Left lung (tissue), 10 donors: ENCODE measurements around the gene SPRR3. TPM values are rescaled to one million over a fixed set of nuclear protein-coding genes. Genes with fewer than 3 reads are reported as not detected.

Experiments used
- ATAC-seq: fragments of 200-7000 bp; cut with Tn5 transposase; one replicate; pipeline ENCODE4 v1.9.1; 2020; ENCODE audit warnings: moderate library complexity
- DNase-seq, 4 donors: peaks; one replicate each; pipeline ENCODE4 v3.0.0-alpha.2; 2013 to 2020
- H3K27ac ChIP-seq, 2 donors: fragments of 200-600 bp; sonication (generic) in 1 of 2; one replicate each; pipeline versions ENCODE4 v1.5.0 to v1.8.0; 2020 to 2021
- H3K27me3 ChIP-seq, 2 donors: fragments of 200-600 bp; sonication (generic) in 1 of 2; one replicate each; pipeline versions ENCODE4 v1.5.0 to v1.8.0; 2020 to 2021
- H3K36me3 ChIP-seq, 2 donors: fragments of 200-600 bp; sonication (generic) in 1 of 2; one replicate each; pipeline versions ENCODE4 v1.5.0 to v1.8.0; 2020 to 2021
- H3K4me1 ChIP-seq, 2 donors: fragments of 200-600 bp; one replicate each; pipeline ENCODE4 v1.8.0; 2021
- H3K4me3 ChIP-seq, 2 donors: fragments of 200-600 bp; sonication (generic) in 1 of 2; one replicate each; pipeline versions ENCODE4 v1.5.0 to v1.8.0; 2020 to 2021; ENCODE audit warnings: mild to moderate bottlenecking in 1 of 2
- H3K9me3 ChIP-seq, 2 donors: fragments of 200-600 bp; sonication (generic) in 1 of 2; one replicate each; pipeline versions ENCODE4 v1.5.0 to v1.8.0; 2020 to 2021
- intact Hi-C, 2 donors: fragments of 100-400 bp; cut with DNase I; formaldehyde crosslinking; loops; one replicate each; pipeline versions ENCODE4 v1.11.2 to v1.14.2; 2022
- polyA plus RNA-seq, 6 donors: library from polyadenylated mRNA; unstranded; fragments of 120-200 nt; gene quantifications; one replicate each; pipeline ENCODE4 v1.2.1, GENCODE V29; 2013; ENCODE audit not compliant: insufficient read length in 6 of 6
- total RNA-seq, 2 donors: library from RNA; stranded (reverse); fragmentation: NEBNext Ultra II Directional; extraction: Animal tissue kit (Norgen Biotek cat#: 25700); gene quantifications; one replicate each; pipeline ENCODE4 v1.2.1, GENCODE V29; 2021
- TF ChIP-seq, protein P1 (sequence below), 2 donors: fragments of 200-600 bp; sonication (generic) in 1 of 2; IDR thresholded peaks; one replicate each; pipeline versions ENCODE4 v1.5.0 to v1.8.0; 2021; ENCODE audit warnings: antibody characterized with exemption in 2 of 2
- donor health status: DM: no; HTN: yes; CAD: no.
- donor health status: DM: no; HTN: no; CAD: no.

Gene SPRR3
- total and polyA plus RNA-seq, 8 donors = 0.24 to 0.55 (median 0.29) TPM; not detected in 4

- TF ChIP-seq, protein P1, sequence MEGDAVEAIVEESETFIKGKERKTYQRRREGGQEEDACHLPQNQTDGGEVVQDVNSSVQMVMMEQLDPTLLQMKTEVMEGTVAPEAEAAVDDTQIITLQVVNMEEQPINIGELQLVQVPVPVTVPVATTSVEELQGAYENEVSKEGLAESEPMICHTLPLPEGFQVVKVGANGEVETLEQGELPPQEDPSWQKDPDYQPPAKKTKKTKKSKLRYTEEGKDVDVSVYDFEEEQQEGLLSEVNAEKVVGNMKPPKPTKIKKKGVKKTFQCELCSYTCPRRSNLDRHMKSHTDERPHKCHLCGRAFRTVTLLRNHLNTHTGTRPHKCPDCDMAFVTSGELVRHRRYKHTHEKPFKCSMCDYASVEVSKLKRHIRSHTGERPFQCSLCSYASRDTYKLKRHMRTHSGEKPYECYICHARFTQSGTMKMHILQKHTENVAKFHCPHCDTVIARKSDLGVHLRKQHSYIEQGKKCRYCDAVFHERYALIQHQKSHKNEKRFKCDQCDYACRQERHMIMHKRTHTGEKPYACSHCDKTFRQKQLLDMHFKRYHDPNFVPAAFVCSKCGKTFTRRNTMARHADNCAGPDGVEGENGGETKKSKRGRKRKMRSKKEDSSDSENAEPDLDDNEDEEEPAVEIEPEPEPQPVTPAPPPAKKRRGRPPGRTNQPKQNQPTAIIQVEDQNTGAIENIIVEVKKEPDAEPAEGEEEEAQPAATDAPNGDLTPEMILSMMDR (IDR thresholded peaks at IDR 0.05) = no peak
- Histone ChIP-seq H3K27ac (no peak overlapping the region), H3K9me3 (no peaks in the 10 kb centered on the region), H3K4me3 (no peak overlapping the region), H3K27me3 (no peaks in the 10 kb centered on the region), H3K36me3 (no peaks in the 10 kb centered on the region), H3K4me1 (no peaks in the 10 kb centered on the region)
- intact Hi-C loops = no loop called here
- DNase-seq (no peak), ATAC-seq (no peak)
Measured at GRCh38 chr1:152972196-152972886, 29.2 kb upstream of the SPRR3 start.

- TF ChIP-seq, protein P1 (IDR thresholded peaks at IDR 0.05) = no peak
- intact Hi-C loops = no loop called here
- no peak overlapping the region for H3K4me3 ChIP-seq
- no peaks in the 10 kb centered on the region for H3K36me3 ChIP-seq
- H3K27me3 ChIP-seq = peaks cover 0 to under 1% of the 10 kb centered on the region in 2 donors
- no peaks in the 10 kb centered on the region for H3K9me3 ChIP-seq
- DNase-seq = no peak
- no peak for ATAC-seq
- H3K4me1 ChIP-seq = no peaks in the 10 kb centered on the region
- H3K27ac ChIP-seq = no peak overlapping the region
Measured at GRCh38 chr1:152976688-152977087, 24.9 kb upstream of the SPRR3 start.

- no peak overlapping the region for H3K4me3 ChIP-seq
- no peak for DNase-seq
- no peaks in the 10 kb centered on the region for H3K4me1 ChIP-seq
- intact Hi-C loops = no loop called here
- ATAC-seq = no peak
- no peaks in the 10 kb centered on the region for H3K36me3 ChIP-seq
- H3K27ac ChIP-seq = no peak overlapping the region
- peaks cover 0 to 10% of the 10 kb centered on the region in 2 donors for H3K27me3 ChIP-seq
- no peaks in the 10 kb centered on the region for H3K9me3 ChIP-seq
- TF ChIP-seq, protein P1 (IDR thresholded peaks at IDR 0.05) = no peak
Measured at GRCh38 chr1:152977614-152978013, 23.9 kb upstream of the SPRR3 start.

DNA sequence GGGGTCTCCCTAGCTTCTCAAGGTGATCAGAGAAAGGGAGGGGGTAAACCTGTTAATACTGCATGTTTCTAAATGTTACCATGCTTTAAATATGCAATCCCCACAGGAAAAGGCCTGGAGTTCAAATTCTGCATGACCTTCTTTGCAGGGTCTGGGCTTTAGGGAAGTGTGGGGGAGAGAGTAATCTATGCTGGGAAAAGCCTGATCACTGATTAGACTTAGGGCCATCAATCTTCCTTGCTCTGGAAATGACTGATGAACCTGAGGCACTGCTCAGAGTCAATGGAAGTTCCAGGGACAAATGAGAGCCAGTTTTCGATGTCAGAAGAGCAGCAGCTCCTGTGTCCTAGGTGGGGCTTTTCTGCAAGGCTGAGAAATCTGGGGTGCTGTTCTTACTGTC, 20.9 kb upstream of the SPRR3 start:
- DNase-seq = no peak
- no peak for ATAC-seq
- Histone ChIP-seq H3K27ac (no peak overlapping the region), H3K27me3 (peaks cover 0 to 15% of the 10 kb centered on the region in 2 donors), H3K4me3 (no peak overlapping the region), H3K36me3 (no peaks in the 10 kb centered on the region), H3K9me3 (no peaks in the 10 kb centered on the region), H3K4me1 (no peaks in the 10 kb centered on the region)
- TF ChIP-seq, protein P1 (IDR thresholded peaks at IDR 0.05) = no peak
- intact Hi-C loops = no loop called here

- Histone ChIP-seq H3K4me1 (no peaks in the 10 kb centered on the region), H3K27me3 (peaks cover 0 to 15% of the 10 kb centered on the region in 2 donors), H3K9me3 (no peaks in the 10 kb centered on the region), H3K27ac (no peak overlapping the region), H3K36me3 (no peaks in the 10 kb centered on the region), H3K4me3 (no peak overlapping the region)
- TF ChIP-seq, protein P1 (IDR thresholded peaks at IDR 0.05) = no peak
- DNase-seq (no peak), ATAC-seq (no peak)
- intact Hi-C loops = no loop called here
Measured at GRCh38 chr1:152981146-152981871, 20.2 kb upstream of the SPRR3 start.
